T-helper 9 cell (primary cell): ENCODE data around the gene P2RY8.
"Not testable (repeated sequence)": the region's sequence is repeated elsewhere in the genome, so short reads cannot be mapped to it uniquely, and the experiment has no call there.

Experiments used
- DNase-seq: peaks from one replicate; pipeline ENCODE4 v3.0.0-alpha.2; 2020

The P2RY8 gene

GRCh38 chrX:1464041-1464970 is 72.7 kb downstream of the P2RY8 start:
- DNase-seq: no peak

- DNase-seq: no peak
Observed at GRCh38 chrX:1463581-1463980, 73.4 kb downstream of the P2RY8 start.

- peak; percentile 56 for DNase-seq
Observed at GRCh38 chrX:1462596-1463251, 74.3 kb downstream of the P2RY8 start.

- no peak for DNase-seq
Observed at GRCh38 chrX:1462110-1462509, 74.9 kb downstream of the P2RY8 start.

GRCh38 chrX:1455948-1456280 is 81.1 kb downstream of the P2RY8 start:
- no peak for DNase-seq

GRCh38 chrX:1453951-1454785 is 82.8 kb downstream of the P2RY8 start:
- DNase-seq: peak; percentile 93

- peak; percentile 77 for DNase-seq
Observed at GRCh38 chrX:1453395-1453783, 83.6 kb downstream of the P2RY8 start.

- DNase-seq: peak; percentile 100
Observed at GRCh38 chrX:1452516-1453394, 84.2 kb downstream of the P2RY8 start, which contains the start of gene ASMTL. TSS of gene ASMTL (minus strand) at chrX:1452909. CDS start at chrX:1452840, 69 bp downstream.

- DNase-seq: no peak
Observed at GRCh38 chrX:1451661-1452515, 85.1 kb downstream of the P2RY8 start.

- DNase-seq: no peak
Observed at GRCh38 chrX:1451251-1451660, 85.7 kb downstream of the P2RY8 start.

- DNase-seq: no peak
Observed at GRCh38 chrX:1450361-1451161, 86.4 kb downstream of the P2RY8 start.

GRCh38 chrX:1449823-1450149 is 87.2 kb downstream of the P2RY8 start:
- DNase-seq: no peak

- DNase-seq: no peak
Observed at GRCh38 chrX:1449036-1449822, 87.8 kb downstream of the P2RY8 start.

- DNase-seq: not testable (repeated sequence)
Observed at GRCh38 chrX:1448573-1449001, 88.4 kb downstream of the P2RY8 start.

GRCh38 chrX:1447969-1448572 is 88.9 kb downstream of the P2RY8 start:
- DNase-seq: not testable (repeated sequence)

GRCh38 chrX:1446984-1447968 is 89.7 kb downstream of the P2RY8 start:
- not testable (repeated sequence) for DNase-seq
